Esophagus squamous epithelium (tissue), 4 donors: ENCODE results near the gene ZNF714.

ENCODE experiments used
- CTCF ChIP-seq, 6 experiments: fragments of 450-650 bp in 4 of 6; fragments of 200-600 bp in 2 of 6; sonication (generic) in 2 of 6; IDR thresholded peaks; one replicate each; pipeline ENCODE4 v1.5.1; 2016 to 2019; ENCODE audit warnings: antibody characterized with exemption in 6 of 6, mild to moderate bottlenecking in 4 of 6, moderate library complexity in 4 of 6
- POLR2A ChIP-seq, 4 donors: fragments of 450-650 bp; IDR thresholded peaks; one replicate each; pipeline ENCODE4 v1.6.1; 2017; ENCODE audit warnings: antibody characterized with exemption in 4 of 4, mild to moderate bottlenecking in 4 of 4, moderate library complexity in 3 of 4

- no peak for TF ChIP-seq CTCF (IDR thresholded peaks at IDR 0.05)
- no peak for TF ChIP-seq POLR2A (IDR thresholded peaks at IDR 0.05)
These were observed 76.6 kb downstream of the ZNF714 start for GRCh38 chr19:21158523-21159135.
